Measurements from ENCODE around the gene SHB. TPM values are rescaled to one million over a fixed set of nuclear protein-coding genes. Genes with fewer than 3 reads are reported as not detected.

Gene SHB
- total RNA-seq, 2 experiments from 2014 or later = 1.2 to 1.3 TPM

DNA sequence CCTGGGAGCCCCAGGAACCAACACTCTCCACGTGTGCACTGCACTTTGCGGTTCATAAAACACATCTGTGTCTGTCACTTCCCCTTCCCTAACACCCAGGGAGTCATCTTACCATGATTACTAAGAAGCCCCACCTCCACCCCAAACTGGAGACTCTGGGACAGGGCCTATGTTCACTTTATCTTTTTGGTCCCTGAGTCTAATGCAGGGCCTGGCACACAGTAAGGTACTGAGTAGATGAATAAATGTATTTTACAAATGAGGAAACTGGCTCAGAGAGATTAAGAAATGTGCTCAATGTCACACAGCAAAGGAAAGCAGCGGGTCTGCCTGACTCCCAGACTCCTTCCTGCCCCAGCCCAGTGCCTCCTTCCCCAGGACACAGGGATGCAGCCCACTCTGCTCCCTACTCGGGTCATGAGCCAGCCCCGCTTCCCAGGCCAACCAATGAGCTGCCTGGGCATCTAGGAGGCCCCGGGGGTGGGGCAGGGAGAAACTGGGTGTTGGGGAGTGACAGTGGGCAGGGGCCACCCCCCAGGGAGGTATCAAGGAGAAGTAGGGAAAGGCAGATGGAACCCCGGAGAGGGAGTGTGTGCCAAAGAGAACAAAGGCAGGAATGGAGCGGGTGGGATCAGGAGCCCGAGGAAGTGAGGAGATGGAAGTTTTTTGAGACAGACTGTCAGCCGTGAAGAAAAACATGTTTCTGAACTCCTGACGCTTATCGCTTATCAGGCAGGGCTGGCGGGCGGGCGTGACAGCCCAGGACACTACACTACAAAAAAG lies 30.5 kb downstream of the SHB start:
- intact Hi-C loops (cut with DNase I, micrococcal nuclease) = no loop called here
- CTCF ChIA-PET = no interaction called here
- Mint-ChIP-seq H3K27me3 (no peaks in the 10 kb centered on the region), H3K4me3 (no peak overlapping the region), H3K4me1 (peaks cover 4% of the 10 kb centered on the region), H3K9me3 (ENCODE audit: low read depth) (no peaks in the 10 kb centered on the region), H3K27ac (no peak overlapping the region), H3K36me3 (ENCODE audit: low read depth) (no peaks in the 10 kb centered on the region)
- POLR2A ChIA-PET = no interaction called here
- DNase-seq (no peak), ATAC-seq (peak; percentile 53)

DNA sequence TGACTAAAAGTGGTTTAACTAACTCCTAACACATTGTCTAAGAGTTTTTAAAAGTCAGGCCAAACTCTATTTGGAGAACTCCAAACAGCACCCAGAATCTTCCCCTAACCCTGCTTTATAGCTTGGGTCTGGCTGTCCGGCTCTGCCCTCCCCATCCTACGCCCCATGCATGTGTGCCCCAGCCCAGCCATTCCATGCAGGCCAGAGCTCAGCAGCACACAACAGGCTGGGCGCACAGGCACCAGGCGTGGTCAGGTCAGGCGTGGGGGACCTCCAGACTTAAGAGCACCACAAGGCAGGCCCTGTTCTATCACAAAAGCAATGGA lies 31.1 kb downstream of the SHB start:
- peaks cover 4% of the 10 kb centered on the region for H3K4me1 Mint-ChIP-seq
- no peaks in the 10 kb centered on the region for H3K9me3 Mint-ChIP-seq (ENCODE audit: low read depth)
- H3K27me3 Mint-ChIP-seq = no peaks in the 10 kb centered on the region
- H3K27ac Mint-ChIP-seq = no peak overlapping the region
- no peaks in the 10 kb centered on the region for H3K36me3 Mint-ChIP-seq (ENCODE audit: low read depth)
- intact Hi-C loops (cut with DNase I, micrococcal nuclease) = no loop called here
- CTCF ChIA-PET = no interaction called here
- DNase-seq = no peak
- no peak for ATAC-seq
- no peak overlapping the region for H3K4me3 Mint-ChIP-seq
- POLR2A ChIA-PET = no interaction called here

DNA sequence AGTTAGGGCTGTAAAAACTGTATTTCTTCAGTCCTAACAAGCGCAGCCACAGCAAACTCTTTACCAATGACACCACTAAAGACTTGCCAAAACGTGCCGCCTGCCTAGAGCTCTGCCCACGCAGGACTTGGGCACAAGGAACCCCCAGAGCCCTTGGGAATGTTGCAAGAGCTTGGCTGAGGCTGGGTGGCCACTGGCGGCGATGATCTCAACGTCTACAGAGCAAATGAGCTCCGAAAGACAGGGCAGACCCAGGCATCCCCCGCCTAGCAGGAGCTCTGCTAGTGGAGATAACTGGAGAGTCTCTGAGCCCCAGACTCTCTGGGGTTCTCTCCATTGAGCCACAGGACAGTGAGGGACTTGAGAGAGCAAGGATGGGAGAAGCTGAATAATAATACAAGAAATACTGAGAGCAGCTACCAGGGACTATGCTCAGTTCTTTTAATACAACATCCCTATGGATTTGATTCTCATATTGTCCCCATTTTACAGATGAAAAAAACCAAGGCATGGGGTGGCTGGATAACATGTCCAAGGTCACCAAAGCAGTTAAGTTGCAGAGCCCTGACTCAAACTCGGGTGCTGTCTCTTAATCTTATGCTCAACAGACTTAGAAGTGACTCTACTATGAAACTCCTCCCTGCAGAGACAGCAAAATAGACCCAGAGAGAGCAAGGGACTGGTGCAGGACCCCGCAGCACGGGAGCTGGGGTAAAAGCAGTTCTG lies 32.5 kb downstream of the SHB start:
- H3K27me3 Mint-ChIP-seq = no peaks in the 10 kb centered on the region
- H3K9me3 Mint-ChIP-seq (ENCODE audit: low read depth) = no peaks in the 10 kb centered on the region
- DNase-seq (no peak), ATAC-seq (no peak)
- CTCF ChIA-PET = no interaction called here
- no peaks in the 10 kb centered on the region for H3K36me3 Mint-ChIP-seq (ENCODE audit: low read depth)
- H3K4me3 Mint-ChIP-seq = no peak overlapping the region
- intact Hi-C loops (cut with DNase I, micrococcal nuclease) = no loop called here
- POLR2A ChIA-PET = no interaction called here
- H3K27ac Mint-ChIP-seq = no peak overlapping the region
- peaks cover 4% of the 10 kb centered on the region for H3K4me1 Mint-ChIP-seq

DNA sequence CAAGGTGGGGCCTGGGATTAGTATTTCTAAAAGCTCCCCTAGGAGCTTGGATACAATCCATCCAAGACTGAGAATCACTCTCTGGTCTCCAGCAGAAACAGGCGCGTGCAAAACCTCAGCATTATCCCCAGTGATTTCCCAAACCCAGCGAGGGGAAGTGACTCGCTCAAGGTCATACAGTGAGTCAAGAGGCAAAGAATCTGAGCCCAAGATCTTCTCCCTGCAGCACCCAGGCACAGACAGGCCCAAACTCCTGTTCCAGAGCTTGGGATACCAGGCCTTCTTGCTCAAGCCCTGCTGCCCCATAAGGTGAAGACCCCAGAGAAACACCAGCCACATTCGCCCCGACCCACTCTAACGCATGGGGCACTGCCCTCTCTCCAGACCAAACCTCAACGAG lies 33.2 kb downstream of the SHB start:
- peaks cover 4% of the 10 kb centered on the region for H3K4me1 Mint-ChIP-seq
- ATAC-seq (no peak), DNase-seq (peak; percentile 11)
- intact Hi-C loops (cut with DNase I, micrococcal nuclease) = no loop called here
- no peak overlapping the region for H3K4me3 Mint-ChIP-seq
- H3K9me3 Mint-ChIP-seq (ENCODE audit: low read depth) = no peaks in the 10 kb centered on the region
- no peak overlapping the region for H3K27ac Mint-ChIP-seq
- H3K36me3 Mint-ChIP-seq (ENCODE audit: low read depth) = no peaks in the 10 kb centered on the region
- H3K27me3 Mint-ChIP-seq = no peaks in the 10 kb centered on the region
- CTCF ChIA-PET = no interaction called here
- POLR2A ChIA-PET = no interaction called here

DNA sequence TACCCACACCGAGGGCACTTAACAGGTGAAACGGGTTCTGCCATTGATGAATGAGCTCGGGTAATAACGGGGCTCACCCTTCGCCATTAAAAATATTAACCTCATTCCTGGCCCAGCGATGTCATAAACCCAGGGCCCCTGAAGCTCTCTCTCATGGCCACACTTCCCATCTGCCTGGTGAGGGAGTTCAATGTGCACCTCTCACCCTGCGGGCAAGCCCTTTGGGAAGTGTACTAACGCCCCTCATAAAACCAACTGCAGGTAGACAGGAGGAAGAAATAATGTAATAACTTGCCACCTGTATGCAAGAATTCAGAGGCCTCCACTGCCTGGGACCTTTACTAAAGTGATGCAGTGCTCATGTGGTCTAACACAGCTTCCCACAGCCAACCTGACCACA lies 35.1 kb downstream of the SHB start:
- H3K27ac Mint-ChIP-seq = no peak overlapping the region
- H3K36me3 Mint-ChIP-seq (ENCODE audit: low read depth) = no peaks in the 10 kb centered on the region
- H3K27me3 Mint-ChIP-seq = no peaks in the 10 kb centered on the region
- ATAC-seq (no peak), DNase-seq (no peak)
- no peaks in the 10 kb centered on the region for H3K9me3 Mint-ChIP-seq (ENCODE audit: low read depth)
- intact Hi-C loops (cut with DNase I, micrococcal nuclease) = loop anchor here in 1 of 2 experiments (5.0 kb wide), 1 partner anchor 138 kb away; no protein-coding TSS in a partner anchor
- ChIA-PET POLR2A (no interaction called here), CTCF (interaction anchor here (0.6 kb wide), 1 partner anchor 678 kb away, joined by 4 read pairs; no protein-coding TSS in a partner anchor)
- no peak overlapping the region for H3K4me3 Mint-ChIP-seq
- peaks cover 7% of the 10 kb centered on the region for H3K4me1 Mint-ChIP-seq

DNA sequence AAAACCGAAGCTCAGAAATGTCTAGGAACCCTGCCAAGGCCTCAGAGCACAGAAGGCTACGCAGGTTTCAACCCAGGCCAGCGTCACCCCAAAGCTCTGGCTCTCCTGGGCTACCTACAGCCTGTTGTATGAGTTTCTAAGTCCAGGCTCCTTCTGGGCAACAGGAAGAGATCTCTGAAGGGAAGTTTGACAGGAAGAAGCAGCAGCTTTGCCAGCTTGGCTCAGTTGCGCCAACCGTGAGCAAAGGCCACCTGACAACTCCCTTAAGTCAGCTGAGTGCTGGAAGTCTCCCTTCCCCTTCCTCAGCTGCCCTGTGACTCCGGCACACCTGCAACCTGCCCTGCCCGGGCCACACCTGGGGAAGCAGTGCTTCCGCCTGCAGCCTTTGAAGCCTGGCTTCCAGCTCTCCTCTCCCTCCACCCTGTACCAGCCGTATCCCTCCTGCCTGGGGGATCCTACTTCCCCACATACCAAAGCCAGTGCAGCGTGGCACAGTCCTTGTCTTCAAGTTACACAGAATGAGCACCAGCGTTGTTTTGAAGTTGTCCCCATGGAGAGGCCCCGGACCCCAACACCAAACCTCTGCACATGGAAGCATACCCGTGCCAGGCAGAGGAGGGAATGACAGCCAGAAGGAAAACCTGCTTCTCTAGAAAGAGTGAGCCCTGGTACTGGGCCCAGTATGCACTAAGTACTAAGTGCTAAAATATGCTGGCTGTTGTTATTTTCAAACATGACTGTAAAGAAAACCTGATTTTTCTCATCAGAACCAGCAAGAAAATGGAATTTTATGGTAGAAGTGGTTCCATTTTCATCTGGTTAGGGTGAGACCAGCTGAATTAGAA lies 36.5 kb downstream of the SHB start:
- H3K4me1 Mint-ChIP-seq = peaks cover 7% of the 10 kb centered on the region
- POLR2A ChIA-PET = no interaction called here
- H3K9me3 Mint-ChIP-seq (ENCODE audit: low read depth) = no peaks in the 10 kb centered on the region
- DNase-seq (no peak), ATAC-seq (no peak)
- no peak overlapping the region for H3K27ac Mint-ChIP-seq
- no peaks in the 10 kb centered on the region for H3K27me3 Mint-ChIP-seq
- intact Hi-C loops (cut with DNase I, micrococcal nuclease) = loop anchor here in 1 of 2 experiments (5.0 kb wide), 1 partner anchor 140 kb away; no protein-coding TSS in a partner anchor
- CTCF ChIA-PET = interaction anchor here (0.6 kb wide), 1 partner anchor 140 kb away, joined by 3 read pairs; no protein-coding TSS in a partner anchor
- H3K4me3 Mint-ChIP-seq = no peak overlapping the region
- no peaks in the 10 kb centered on the region for H3K36me3 Mint-ChIP-seq (ENCODE audit: low read depth)

DNA sequence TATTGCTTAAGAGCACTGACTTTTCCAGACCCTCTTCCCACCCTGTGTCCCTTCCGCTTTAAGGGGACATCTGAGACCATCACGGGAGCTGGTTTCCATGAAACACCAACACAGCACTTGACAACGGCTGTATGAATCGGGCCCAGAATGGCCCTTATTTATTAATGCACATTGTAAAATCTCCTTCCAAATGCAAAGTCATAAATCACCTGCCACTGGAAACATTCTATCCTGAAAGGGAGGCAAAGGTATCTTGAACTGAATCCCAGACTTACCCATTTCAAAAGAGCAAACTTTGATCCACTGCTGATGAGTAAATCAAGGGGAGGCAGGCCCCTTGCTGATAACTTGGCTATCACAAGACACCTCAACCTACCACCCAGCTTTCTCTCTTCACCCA lies 37.4 kb downstream of the SHB start:
- H3K27me3 Mint-ChIP-seq = no peaks in the 10 kb centered on the region
- H3K4me3 Mint-ChIP-seq = no peak overlapping the region
- ChIA-PET CTCF (interaction anchor here (0.7 kb wide), 1 partner anchor 12 kb away, joined by 3 read pairs; no protein-coding TSS in a partner anchor), POLR2A (no interaction called here)
- no peak overlapping the region for H3K27ac Mint-ChIP-seq
- intact Hi-C loops (cut with DNase I, micrococcal nuclease) = loop anchor here in 1 of 2 experiments (5.0 kb wide), 1 partner anchor 141 kb away; no protein-coding TSS in a partner anchor
- DNase-seq = no peak
- H3K4me1 Mint-ChIP-seq = peaks cover 7% of the 10 kb centered on the region
- H3K36me3 Mint-ChIP-seq (ENCODE audit: low read depth) = no peaks in the 10 kb centered on the region
- H3K9me3 Mint-ChIP-seq (ENCODE audit: low read depth) = no peaks in the 10 kb centered on the region
- no peak for ATAC-seq

DNA sequence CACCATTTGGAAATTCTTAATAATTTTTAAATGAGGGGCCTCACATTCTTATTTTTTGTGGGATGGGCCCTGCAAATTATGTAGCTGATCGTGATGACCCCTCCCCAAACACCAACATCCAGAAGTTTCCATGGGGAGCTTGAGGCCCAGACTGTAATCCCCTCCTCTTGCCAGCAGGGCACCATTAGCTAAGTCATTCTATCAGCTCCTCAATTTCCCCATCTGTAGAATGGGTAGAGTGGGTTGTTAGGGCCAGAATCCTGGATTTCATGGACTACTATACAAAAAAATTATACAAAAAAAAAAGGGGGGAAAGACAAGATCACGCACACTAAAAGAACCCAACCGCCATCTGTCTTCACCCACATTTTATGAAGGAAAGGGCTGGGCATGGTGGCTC lies 38.4 kb downstream of the SHB start:
- Mint-ChIP-seq H3K27ac (no peak overlapping the region), H3K9me3 (ENCODE audit: low read depth) (no peaks in the 10 kb centered on the region), H3K4me3 (no peak overlapping the region), H3K4me1 (peaks cover 3% of the 10 kb centered on the region), H3K36me3 (ENCODE audit: low read depth) (no peaks in the 10 kb centered on the region), H3K27me3 (no peaks in the 10 kb centered on the region)
- POLR2A ChIA-PET = no interaction called here
- no peak for DNase-seq
- intact Hi-C loops (cut with DNase I, micrococcal nuclease) = loop anchor here in 1 of 2 experiments (5.0 kb wide), 1 partner anchor 142 kb away; no protein-coding TSS in a partner anchor
- CTCF ChIA-PET = interaction anchor here (0.6 to 0.7 kb wide), 3 partner anchors 11 to 1520 kb away, joined by 3 read pairs; no protein-coding TSS in a partner anchor
- no peak for ATAC-seq

DNA sequence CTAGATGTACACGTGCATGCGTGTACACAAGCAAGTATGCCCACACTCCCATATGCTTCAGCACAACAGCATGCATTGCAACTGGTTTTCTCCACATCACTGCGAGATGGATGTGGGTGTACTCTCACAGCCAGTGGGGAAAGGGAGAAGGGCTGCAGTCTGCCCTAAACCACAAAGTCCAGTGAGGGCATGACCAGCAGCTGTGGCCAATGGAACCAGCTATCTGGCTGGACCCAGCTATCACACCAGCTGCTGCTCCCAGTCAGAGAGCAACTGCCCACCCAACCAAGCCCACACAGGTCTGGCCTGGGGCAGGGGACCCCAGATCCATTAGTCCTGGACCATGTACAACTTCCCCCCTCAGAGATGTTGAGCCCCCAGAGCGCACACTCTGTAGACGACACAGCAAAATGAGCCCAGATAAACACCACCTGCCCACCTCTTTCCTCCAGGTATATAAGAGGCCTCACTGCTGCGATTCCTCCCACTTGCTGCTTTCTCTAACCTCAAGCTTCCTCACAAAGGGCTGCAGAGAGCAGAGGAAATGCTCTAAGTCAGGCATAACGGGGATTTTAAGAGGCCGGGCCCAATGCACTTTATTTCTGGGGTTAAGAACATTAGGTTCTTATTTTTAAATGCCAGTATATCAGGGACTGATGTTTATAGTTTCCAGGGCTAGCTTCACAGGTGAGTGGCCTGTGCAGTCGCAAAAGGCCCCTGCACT lies 39.0 kb downstream of the SHB start:
- DNase-seq = no peak
- ChIA-PET POLR2A (no interaction called here), CTCF (interaction anchor here (0.6 kb wide), 1 partner anchor 17 kb away, joined by 3 read pairs; no protein-coding TSS in a partner anchor)
- Mint-ChIP-seq H3K4me3 (no peak overlapping the region), H3K27me3 (no peaks in the 10 kb centered on the region), H3K4me1 (peaks cover 3% of the 10 kb centered on the region), H3K9me3 (ENCODE audit: low read depth) (no peaks in the 10 kb centered on the region), H3K27ac (no peak overlapping the region), H3K36me3 (ENCODE audit: low read depth) (no peaks in the 10 kb centered on the region)
- intact Hi-C loops (cut with DNase I, micrococcal nuclease) = loop anchor here in 1 of 2 experiments (5.0 kb wide), 1 partner anchor 142 kb away; no protein-coding TSS in a partner anchor
- ATAC-seq = no peak

DNA sequence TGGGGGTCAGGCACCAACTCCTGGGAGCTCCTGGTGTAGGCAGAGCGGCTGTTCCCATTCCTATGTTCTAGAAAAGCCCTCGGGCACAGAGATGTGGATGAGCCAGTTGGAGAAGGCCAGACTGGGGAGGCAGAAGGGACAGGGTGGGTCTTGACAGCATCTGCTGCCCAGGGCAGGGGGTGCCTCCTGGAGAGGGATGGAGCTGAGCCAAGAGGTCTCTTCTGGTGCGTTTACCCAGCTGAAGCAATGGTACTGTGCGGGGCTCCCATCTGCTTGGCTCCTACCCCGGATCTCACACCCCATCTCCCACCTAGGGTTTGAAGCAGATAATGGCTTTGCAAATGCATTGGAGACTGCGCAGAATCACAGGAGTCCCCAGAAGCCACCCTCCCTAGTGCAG lies 41.3 kb downstream of the SHB start:
- intact Hi-C loops (cut with DNase I, micrococcal nuclease) = no loop called here
- Mint-ChIP-seq H3K4me1 (peaks cover 3% of the 10 kb centered on the region), H3K4me3 (no peak overlapping the region), H3K27me3 (peaks cover 2% of the 10 kb centered on the region), H3K9me3 (ENCODE audit: low read depth) (no peaks in the 10 kb centered on the region), H3K36me3 (ENCODE audit: low read depth) (no peaks in the 10 kb centered on the region), H3K27ac (no peak overlapping the region)
- ATAC-seq = no peak
- no peak for DNase-seq
- ChIA-PET POLR2A (no interaction called here), CTCF (interaction anchor here (0.6 kb wide), 1 partner anchor 269 kb away, joined by 3 read pairs; no protein-coding TSS in a partner anchor)

Measured in activated CD4-positive, alpha-beta T cell treated with anti-CD3 and anti-CD28 coated beads for 36 hours (primary cell).